Measurements from ENCODE around the gene MAGIX. TPM values are rescaled to one million over a fixed set of nuclear protein-coding genes. Genes with fewer than 3 reads are reported as not detected.

The MAGIX gene
- total RNA-seq, 1 donor = 2.2 TPM

DNA sequence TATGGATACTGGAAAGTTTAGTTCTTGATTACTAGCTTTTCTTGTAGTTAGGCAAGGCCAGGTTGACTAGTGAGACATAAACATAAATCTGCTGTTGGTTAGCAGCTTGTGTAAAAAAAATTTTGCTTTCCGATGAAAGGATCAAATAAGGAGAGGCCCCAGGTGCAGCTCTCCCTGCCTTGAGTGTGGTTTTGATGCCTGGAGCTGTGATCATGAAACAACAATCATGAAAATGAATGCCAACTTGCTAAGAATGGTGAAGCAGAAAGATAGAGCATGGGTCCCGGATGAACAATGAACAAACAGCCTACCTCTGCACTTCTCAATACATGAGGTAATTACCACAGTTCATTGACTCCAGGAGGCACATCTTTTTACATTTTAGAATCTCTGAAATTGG is 51.9 kb downstream of the MAGIX start:
- no peak overlapping the region for H3K4me3 ChIP-seq (ENCODE audit: low read depth, low read length)
- TF ChIP-seq, protein P1, sequence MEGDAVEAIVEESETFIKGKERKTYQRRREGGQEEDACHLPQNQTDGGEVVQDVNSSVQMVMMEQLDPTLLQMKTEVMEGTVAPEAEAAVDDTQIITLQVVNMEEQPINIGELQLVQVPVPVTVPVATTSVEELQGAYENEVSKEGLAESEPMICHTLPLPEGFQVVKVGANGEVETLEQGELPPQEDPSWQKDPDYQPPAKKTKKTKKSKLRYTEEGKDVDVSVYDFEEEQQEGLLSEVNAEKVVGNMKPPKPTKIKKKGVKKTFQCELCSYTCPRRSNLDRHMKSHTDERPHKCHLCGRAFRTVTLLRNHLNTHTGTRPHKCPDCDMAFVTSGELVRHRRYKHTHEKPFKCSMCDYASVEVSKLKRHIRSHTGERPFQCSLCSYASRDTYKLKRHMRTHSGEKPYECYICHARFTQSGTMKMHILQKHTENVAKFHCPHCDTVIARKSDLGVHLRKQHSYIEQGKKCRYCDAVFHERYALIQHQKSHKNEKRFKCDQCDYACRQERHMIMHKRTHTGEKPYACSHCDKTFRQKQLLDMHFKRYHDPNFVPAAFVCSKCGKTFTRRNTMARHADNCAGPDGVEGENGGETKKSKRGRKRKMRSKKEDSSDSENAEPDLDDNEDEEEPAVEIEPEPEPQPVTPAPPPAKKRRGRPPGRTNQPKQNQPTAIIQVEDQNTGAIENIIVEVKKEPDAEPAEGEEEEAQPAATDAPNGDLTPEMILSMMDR (IDR thresholded peaks at IDR 0.05; ENCODE audit: insufficient read depth, low read depth, low read length) = no peak
- no peak for DNase-seq (ENCODE audit: low read depth)

DNA sequence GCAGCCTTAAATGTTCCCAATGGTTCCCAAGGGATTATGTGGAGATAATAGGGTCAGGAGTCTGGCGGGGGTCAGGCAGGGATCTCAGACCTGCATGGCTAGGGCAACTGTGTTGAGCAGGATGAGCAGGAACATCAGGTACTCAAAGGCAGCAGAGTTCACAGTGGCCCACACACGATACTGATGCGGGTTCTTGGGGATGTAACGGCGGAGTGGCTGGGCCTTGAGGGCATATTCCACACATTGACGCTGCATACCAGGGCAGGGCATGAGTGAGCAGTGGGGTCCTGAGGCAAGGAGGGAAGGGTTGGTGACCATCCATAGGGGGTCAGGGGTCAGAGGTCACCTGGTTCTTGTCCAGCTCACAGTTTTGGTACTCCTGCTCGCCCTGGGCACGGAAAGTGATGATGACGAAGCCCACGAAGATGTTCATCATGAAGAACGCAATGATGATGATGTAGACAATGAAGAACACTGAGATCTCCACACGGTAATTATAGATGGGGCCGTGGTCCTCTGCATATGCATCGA is 52.5 kb downstream of the MAGIX start:
- TF ChIP-seq, protein P1 (IDR thresholded peaks at IDR 0.05; ENCODE audit: insufficient read depth, low read depth, low read length) = no peak
- no peak for DNase-seq (ENCODE audit: low read depth)
- no peak overlapping the region for H3K4me3 ChIP-seq (ENCODE audit: low read depth, low read length)

Small RNA genes lying within 50 kb of the gene (small RNA-seq; reads per million reads assigned to genes)
- gene RN7SL262P = not detected

Other genes starting within 250 kb of the MAGIX start
- 4.5 and 12.5 TPM in 2 replicates for gene PIM2, start 243.7 kb upstream of the MAGIX start, total RNA-seq
- 24.2 and 28.5 TPM in 2 replicates for gene OTUD5, start 205.2 kb upstream of the MAGIX start, total RNA-seq
- gene KCND1, start 190.9 kb upstream of the MAGIX start, total RNA-seq = 0.32 and 2.6 TPM in 2 replicates
- 14.2 and 14.5 TPM in 2 replicates for gene GRIPAP1, start 160.5 kb upstream of the MAGIX start, total RNA-seq
- gene TFE3, start 119.4 kb upstream of the MAGIX start, total RNA-seq = 37.1 and 45.1 TPM in 2 replicates
- gene CCDC120, start 103.8 kb upstream of the MAGIX start, total RNA-seq = 0.86 and 0.97 TPM in 2 replicates
- 12.6 and 15.1 TPM in 2 replicates for gene PRAF2, start 88.8 kb upstream of the MAGIX start, total RNA-seq
- gene WDR45, start 82.9 kb upstream of the MAGIX start, total RNA-seq = 46.6 and 56.0 TPM in 2 replicates
- gene GPKOW, start 39.0 kb upstream of the MAGIX start, total RNA-seq = 13.0 and 15.5 TPM in 2 replicates
- gene PLP2, start 9.1 kb downstream of the MAGIX start, total RNA-seq = 19.0 and 29.6 TPM in 2 replicates
- 5.2 TPM in 2 replicates for gene PRICKLE3, start 23.6 kb downstream of the MAGIX start, total RNA-seq
- under 0.01 TPM in 1 of 2 replicates, not detected in the other for gene SYP, start 37.4 kb downstream of the MAGIX start, total RNA-seq
- not detected in 2 replicates for gene CACNA1F, start 70.6 kb downstream of the MAGIX start, total RNA-seq
- gene CCDC22, start 72.7 kb downstream of the MAGIX start, total RNA-seq = 8.6 and 11.3 TPM in 2 replicates
- gene FOXP3, start 102.0 kb downstream of the MAGIX start, total RNA-seq = under 0.01 TPM in 1 of 2 replicates, not detected in the other
- 5.2 and 5.6 TPM in 2 replicates for gene PPP1R3F, start 107.0 kb downstream of the MAGIX start, total RNA-seq
- not detected in 2 replicates for gene GAGE10, start 140.9 kb downstream of the MAGIX start, total RNA-seq
- gene GAGE12J, start 159.3 kb downstream of the MAGIX start, total RNA-seq = not detected in 2 replicates
- not detected in 2 replicates for gene GAGE13, start 168.8 kb downstream of the MAGIX start, total RNA-seq